Endothelial cell of umbilical vein (primary cell): ENCODE measurements around the gene RNF183. TPM values are rescaled to one million over a fixed set of nuclear protein-coding genes. Genes with fewer than 3 reads are reported as not detected.

Source experiments
- BruUV-seq: library from RNA; stranded (reverse); fragments of 400-500 nt; replicated peaks from 2 replicates; lab custom pipeline; 2021; lab: Mats Ljungman, UMichigan
- CTCF ChIA-PET: fragments of 300-600, 350-600 bp; sonication (Branson Sonifier 250); formaldehyde crosslinking; loops from one replicate; lab custom pipeline; 2021; ENCODE audit warnings: antibody characterized with exemption, inconsistent platforms; lab: Charles Lee
- POLR2A ChIA-PET: fragments of 300-600, 350-600 bp; sonication (Branson Sonifier 250); formaldehyde crosslinking; loops from one replicate; lab custom pipeline; 2021; ENCODE audit warnings: antibody characterized with exemption, inconsistent platforms; lab: Charles Lee
- DNase-seq: peaks from one replicate; pipeline ENCODE4 v3.0.0-alpha.2; 2011; ENCODE audit warnings: low read depth, low spot score
- FAIRE-seq: peaks from 2 replicates; lab custom pipeline; 2011; peaks lifted over from hg19 to GRCh38; lab: Jason Lieb, UNC
- H2AFZ ChIP-seq: 2 replicates; pipeline ENCODE4 v1.6.0; 2012; ENCODE audit warnings: low read depth, low read length, control low read depth, inconsistent platforms
- H3K27ac ChIP-seq: 2 replicates; pipeline ENCODE4 v1.5.1; 2011; ENCODE audit warnings: low read depth, mild to moderate bottlenecking, control low read depth, low read length, moderate library complexity; ENCODE audit not compliant: insufficient read depth
- H3K27me3 ChIP-seq, 2 experiments: 2 replicates each; pipeline versions ENCODE4 v1.6.0 to v1.6.1; 2011; ENCODE audit warnings: low read length in 2 of 2, mixed read lengths in 1 of 2; ENCODE audit not compliant: control insufficient read depth in 2 of 2, insufficient read depth in 2 of 2
- H3K36me3 ChIP-seq, 2 experiments: 2 replicates in 1 of 2; 3 replicates in 1 of 2; pipeline ENCODE4 v1.5.1; 2011; ENCODE audit warnings: low read length in 2 of 2, mild to moderate bottlenecking in 1 of 2, moderate library complexity in 1 of 2; ENCODE audit not compliant: control insufficient read depth in 2 of 2, insufficient read depth in 2 of 2; ENCODE audit errors: extremely low read depth in 1 of 2
- H3K4me1 ChIP-seq: 3 replicates; pipeline ENCODE4 v1.5.1; 2011; ENCODE audit warnings: mild to moderate bottlenecking, low read length; ENCODE audit not compliant: control insufficient read depth, insufficient read depth; ENCODE audit errors: extremely low read depth
- H3K4me2 ChIP-seq: 2 replicates; pipeline ENCODE4 v1.6.1; 2011; ENCODE audit warnings: low read length, control low read depth, mixed read lengths; ENCODE audit not compliant: insufficient read depth
- H3K4me3 ChIP-seq, 3 experiments: fragments of 200-600 bp in 1 of 3; sonication (generic), shearing (Covaris generic) in 1 of 3; replicated peaks in 1 of 3; 2 replicates each; pipeline ENCODE4 v1.5.1; 2011 to 2016; ENCODE audit warnings: control low read depth in 3 of 3, low read length in 3 of 3, mild to moderate bottlenecking in 2 of 3, inconsistent platforms in 1 of 3, low read depth in 1 of 3, moderate library complexity in 1 of 3; ENCODE audit not compliant: insufficient read depth in 1 of 3
- H3K79me2 ChIP-seq: 2 replicates; pipeline ENCODE4 v1.6.0; 2012; ENCODE audit warnings: low read length, inconsistent platforms; ENCODE audit not compliant: control insufficient read depth, insufficient read depth
- H3K9ac ChIP-seq: replicated peaks from 2 replicates; pipeline ENCODE3; 2011; ENCODE audit warnings: low read length, control low read depth; ENCODE audit not compliant: insufficient read depth; ENCODE audit errors: extremely low read depth
- H3K9me1 ChIP-seq: replicated peaks from 3 replicates; pipeline ENCODE4 v1.6.0; 2011; ENCODE audit warnings: mild to moderate bottlenecking, low read length; ENCODE audit not compliant: control insufficient read depth, insufficient read depth; ENCODE audit errors: extremely low read depth
- H3K9me3 ChIP-seq: replicated peaks from 2 replicates; pipeline ENCODE4 v1.5.1; 2012; ENCODE audit warnings: low read length, inconsistent platforms; ENCODE audit not compliant: control insufficient read depth, insufficient read depth
- H4K20me1 ChIP-seq: replicated peaks from 2 replicates; pipeline ENCODE3; 2011; ENCODE audit warnings: mild to moderate bottlenecking, low read length; ENCODE audit not compliant: control insufficient read depth, insufficient read depth; ENCODE audit errors: extremely low read depth
- EZH2 ChIP-seq: IDR thresholded peaks from 2 replicates; pipeline ENCODE4 v1.6.1; 2012; ENCODE audit warnings: borderline replicate concordance, low read depth, mild to moderate bottlenecking, moderate library complexity, low read length, inconsistent platforms; ENCODE audit not compliant: severe bottlenecking
- FOS ChIP-seq: IDR thresholded peaks from 2 replicates; pipeline ENCODE4 v1.6.1; 2011; ENCODE audit warnings: mild to moderate bottlenecking, low read length, moderate library complexity, borderline replicate concordance; ENCODE audit not compliant: insufficient read depth
- GATA2 ChIP-seq: IDR thresholded peaks from 2 replicates; pipeline ENCODE4 v1.7.0; 2011; ENCODE audit warnings: low read depth, mild to moderate bottlenecking, moderate library complexity, mixed read lengths, low read length; ENCODE audit not compliant: insufficient read length, insufficient read depth
- JUN ChIP-seq: IDR thresholded peaks from 2 replicates; pipeline ENCODE4 v1.6.1; 2011; ENCODE audit warnings: borderline replicate concordance, low read depth; ENCODE audit not compliant: insufficient read length, insufficient read depth
- MYC ChIP-seq: IDR thresholded peaks from one replicate; pipeline ENCODE4 v1.6.1; 2011; ENCODE audit warnings: mild to moderate bottlenecking, low read depth, low read length
- POLR2A ChIP-seq: IDR thresholded peaks from 2 replicates; pipeline ENCODE4 v1.6.1; 2012; ENCODE audit warnings: low read depth, mild to moderate bottlenecking, control low read depth, low read length
- POLR2AphosphoS5 ChIP-seq: IDR thresholded peaks from 2 replicates; pipeline ENCODE4 v1.6.1; 2012; ENCODE audit warnings: low read depth, mild to moderate bottlenecking, control low read depth, low read length, moderate library complexity; ENCODE audit not compliant: insufficient read depth
- dilution Hi-C: fragments of 300-500 bp; cut with MboI; formaldehyde crosslinking; loops from one replicate; pipeline ENCODE4 v1.15.0; 2019; ENCODE audit warnings: low sequenced_read_pairs; ENCODE audit not compliant: extremely low pct_ligation_motif_present
- intact Hi-C: fragments of 100-400 bp; cut with micrococcal nuclease; formaldehyde crosslinking; loops from one replicate; pipeline ENCODE4 v1.10.0; 2022
- polyA plus RNA-seq, 4 experiments: library from polyadenylated mRNA; depleted of rRNA in 3 of 4; stranded (reverse) in 3 of 4; unstranded in 1 of 4; fragments of >200 nt; gene quantifications; 2 replicates each; pipeline versions ENCODE4 v1.2.1 to v1.2.3, GENCODE V29; 2011 to 2012; ENCODE audit warnings: missing spikeins in 1 of 4
- total RNA-seq: library from RNA; stranded (reverse); gene quantifications from 2 replicates; pipeline ENCODE4 v1.2.3, GENCODE V29; 2021
- TF ChIP-seq, protein P1 (sequence below): IDR thresholded peaks from 2 replicates; pipeline ENCODE4 v1.6.1; 2011; ENCODE audit not compliant: insufficient read depth, insufficient read length
- TF ChIP-seq, protein P2 (sequence below), 2 donors: IDR thresholded peaks; 1 replicate in 1 of 2; 2 replicates in 1 of 2; pipeline ENCODE4 v1.5.1; 2011; ENCODE audit warnings: low read length in 2 of 2, mild to moderate bottlenecking in 2 of 2, moderate library complexity in 2 of 2, control low read depth in 1 of 2, inconsistent platforms in 1 of 2, low read depth in 1 of 2; ENCODE audit not compliant: insufficient read depth in 1 of 2; ENCODE audit errors: extremely low read depth in 1 of 2

Gene RNF183
- total and polyA plus RNA-seq, 2 donors (not counting 3 experiments of a cell fraction or from before 2014, with no cell fraction given), result not detected

DNA sequence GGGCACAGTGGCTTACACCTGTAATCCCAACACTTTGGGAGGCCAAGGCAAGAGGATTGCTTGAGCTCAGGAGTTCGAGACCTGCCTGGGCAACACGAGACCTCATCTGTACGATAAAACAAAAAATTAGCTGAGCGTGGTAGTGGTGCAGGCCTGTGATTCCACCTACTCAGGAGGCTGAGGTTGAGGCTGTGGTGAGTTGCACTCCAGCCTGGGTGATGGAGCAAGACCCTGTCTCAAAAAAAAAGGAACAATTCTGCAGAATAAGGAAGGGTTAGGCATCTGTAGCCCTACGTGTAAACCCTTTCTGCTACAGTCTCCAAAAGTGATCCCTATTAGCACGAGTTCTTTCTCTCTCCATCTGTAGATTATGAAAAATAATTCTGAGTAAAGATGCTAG is 47.7 kb downstream of the RNF183 start:
- no peak for FAIRE-seq
- dilution Hi-C loops (no loop called here), intact Hi-C loops (no loop called here)
- no peaks in the 10 kb centered on the region for H3K9me1 ChIP-seq
- TF ChIP-seq, protein P1, sequence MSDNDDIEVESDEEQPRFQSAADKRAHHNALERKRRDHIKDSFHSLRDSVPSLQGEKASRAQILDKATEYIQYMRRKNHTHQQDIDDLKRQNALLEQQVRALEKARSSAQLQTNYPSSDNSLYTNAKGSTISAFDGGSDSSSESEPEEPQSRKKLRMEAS, result no peak
- peaks cover 5 to 10% of the 10 kb centered on the region in 2 experiments for H3K36me3 ChIP-seq
- POLR2A ChIA-PET, result no interaction called here
- no peaks in the 10 kb centered on the region for H3K9me3 ChIP-seq
- CTCF ChIA-PET, result interaction anchor here (0.8 kb wide), 1 partner anchor 15 kb away, joined by 3 read pairs; no protein-coding TSS in a partner anchor
- no peaks in the 10 kb centered on the region for H4K20me1 ChIP-seq
- H3K27me3 ChIP-seq, result no peaks in the 10 kb centered on the region
- H3K27ac ChIP-seq, result no peak overlapping the region
- no peaks in the 10 kb centered on the region for H3K4me1 ChIP-seq
- DNase-seq, result no peak
- no peak overlapping the region for H3K4me2 ChIP-seq
- no peak overlapping the region for H3K9ac ChIP-seq
- BruUV-seq, result no TSS peak
- H2AFZ ChIP-seq, result no peak overlapping the region
- H3K79me2 ChIP-seq, result no peaks in the 10 kb centered on the region
- no peak overlapping the region for H3K4me3 ChIP-seq

DNA sequence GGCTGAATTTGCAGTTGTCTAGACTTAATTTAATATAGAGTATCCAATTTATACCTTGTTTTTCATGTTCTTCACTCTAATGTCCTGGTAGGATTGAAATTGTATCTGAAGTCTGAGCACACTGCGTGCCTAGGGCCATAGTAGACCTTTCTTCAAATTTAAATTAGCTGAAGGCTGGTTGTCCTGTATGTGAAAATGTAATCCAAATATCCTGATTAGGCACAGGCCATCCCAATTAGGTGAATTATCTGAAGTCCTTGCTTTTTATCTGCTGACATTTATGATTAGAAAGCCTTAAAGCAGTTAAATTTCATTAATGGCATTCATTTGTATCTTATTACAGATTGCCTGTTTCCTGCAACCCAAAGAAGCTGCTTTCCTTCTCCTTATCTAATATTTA is 48.2 kb downstream of the RNF183 start:
- POLR2A ChIA-PET, result no interaction called here

More for the DNA sequence above, 48.2 kb downstream of the RNF183 start:
- Histone ChIP-seq H4K20me1 (no peaks in the 10 kb centered on the region), H3K9me1 (no peaks in the 10 kb centered on the region), H3K4me3 (no peak overlapping the region), H3K9ac (no peak overlapping the region), H2AFZ (no peak overlapping the region), H3K36me3 (peaks cover 5 to 6% of the 10 kb centered on the region in 2 experiments), H3K27ac (no peak overlapping the region), H3K9me3 (no peaks in the 10 kb centered on the region), H3K27me3 (no peaks in the 10 kb centered on the region), H3K79me2 (no peaks in the 10 kb centered on the region), H3K4me1 (no peaks in the 10 kb centered on the region), H3K4me2 (no peak overlapping the region)
- no TSS peak for BruUV-seq
- FAIRE-seq, result no peak
- no peak for DNase-seq
- intact Hi-C loops, result no loop called here
- CTCF ChIA-PET, result interaction anchor here (0.8 kb wide), 1 partner anchor 14 kb away, joined by 3 read pairs; no protein-coding TSS in a partner anchor
- no peak for TF ChIP-seq POLR2AphosphoS5
- TF ChIP-seq EZH2, result no peak
- TF ChIP-seq, protein P1, result no peak
- no peak for TF ChIP-seq POLR2A
- no peak for TF ChIP-seq FOS
- TF ChIP-seq MYC, result no peak
- no peak for TF ChIP-seq JUN
- TF ChIP-seq, protein P2, sequence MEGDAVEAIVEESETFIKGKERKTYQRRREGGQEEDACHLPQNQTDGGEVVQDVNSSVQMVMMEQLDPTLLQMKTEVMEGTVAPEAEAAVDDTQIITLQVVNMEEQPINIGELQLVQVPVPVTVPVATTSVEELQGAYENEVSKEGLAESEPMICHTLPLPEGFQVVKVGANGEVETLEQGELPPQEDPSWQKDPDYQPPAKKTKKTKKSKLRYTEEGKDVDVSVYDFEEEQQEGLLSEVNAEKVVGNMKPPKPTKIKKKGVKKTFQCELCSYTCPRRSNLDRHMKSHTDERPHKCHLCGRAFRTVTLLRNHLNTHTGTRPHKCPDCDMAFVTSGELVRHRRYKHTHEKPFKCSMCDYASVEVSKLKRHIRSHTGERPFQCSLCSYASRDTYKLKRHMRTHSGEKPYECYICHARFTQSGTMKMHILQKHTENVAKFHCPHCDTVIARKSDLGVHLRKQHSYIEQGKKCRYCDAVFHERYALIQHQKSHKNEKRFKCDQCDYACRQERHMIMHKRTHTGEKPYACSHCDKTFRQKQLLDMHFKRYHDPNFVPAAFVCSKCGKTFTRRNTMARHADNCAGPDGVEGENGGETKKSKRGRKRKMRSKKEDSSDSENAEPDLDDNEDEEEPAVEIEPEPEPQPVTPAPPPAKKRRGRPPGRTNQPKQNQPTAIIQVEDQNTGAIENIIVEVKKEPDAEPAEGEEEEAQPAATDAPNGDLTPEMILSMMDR (IDR thresholded peaks at IDR 0.05; ENCODE audit: extremely low read depth in 1 of 2, insufficient read depth in 1 of 2, low read depth in 1 of 2, low read length in 2 of 2), result no peak
- TF ChIP-seq GATA2, result no peak
- dilution Hi-C loops, result no loop called here
